ENCODE data around the gene SOHLH1.

DNA sequence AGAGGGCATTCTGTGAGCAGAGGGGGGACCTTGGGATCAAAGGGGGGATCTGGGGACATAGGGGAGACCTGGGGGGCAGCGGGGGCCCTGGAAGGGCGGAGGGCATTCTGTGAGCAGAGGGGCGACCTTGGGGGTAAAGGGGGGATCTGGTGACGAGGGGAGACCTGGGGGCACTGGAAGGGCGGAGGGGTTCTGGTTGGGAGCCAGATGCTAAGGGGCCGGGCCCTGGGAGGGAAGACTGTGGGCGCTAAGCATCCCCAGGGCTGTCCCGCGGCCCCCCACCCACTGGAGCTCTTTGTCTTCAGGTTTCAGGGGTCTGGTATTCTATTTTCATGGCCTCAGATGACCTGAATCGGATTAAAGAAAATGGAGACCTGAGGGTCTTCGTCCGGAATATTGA lies 35.4 kb downstream of the SOHLH1 start:
- TF ChIP-seq, protein P1, sequence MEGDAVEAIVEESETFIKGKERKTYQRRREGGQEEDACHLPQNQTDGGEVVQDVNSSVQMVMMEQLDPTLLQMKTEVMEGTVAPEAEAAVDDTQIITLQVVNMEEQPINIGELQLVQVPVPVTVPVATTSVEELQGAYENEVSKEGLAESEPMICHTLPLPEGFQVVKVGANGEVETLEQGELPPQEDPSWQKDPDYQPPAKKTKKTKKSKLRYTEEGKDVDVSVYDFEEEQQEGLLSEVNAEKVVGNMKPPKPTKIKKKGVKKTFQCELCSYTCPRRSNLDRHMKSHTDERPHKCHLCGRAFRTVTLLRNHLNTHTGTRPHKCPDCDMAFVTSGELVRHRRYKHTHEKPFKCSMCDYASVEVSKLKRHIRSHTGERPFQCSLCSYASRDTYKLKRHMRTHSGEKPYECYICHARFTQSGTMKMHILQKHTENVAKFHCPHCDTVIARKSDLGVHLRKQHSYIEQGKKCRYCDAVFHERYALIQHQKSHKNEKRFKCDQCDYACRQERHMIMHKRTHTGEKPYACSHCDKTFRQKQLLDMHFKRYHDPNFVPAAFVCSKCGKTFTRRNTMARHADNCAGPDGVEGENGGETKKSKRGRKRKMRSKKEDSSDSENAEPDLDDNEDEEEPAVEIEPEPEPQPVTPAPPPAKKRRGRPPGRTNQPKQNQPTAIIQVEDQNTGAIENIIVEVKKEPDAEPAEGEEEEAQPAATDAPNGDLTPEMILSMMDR (IDR thresholded peaks at IDR 0.05; ENCODE audit: low read depth, low read length), result no peak
- TF ChIP-seq EZH2phosphoT487 (IDR thresholded peaks at IDR 0.05; ENCODE audit: low read depth), result no peak
